Panc1 (cell line): ENCODE measurements around the gene ZXDB. TPM values are rescaled to one million over a fixed set of nuclear protein-coding genes. Genes with fewer than 3 reads are reported as not detected.

Experiments used
- ATAC-seq: fragments of 200-7000 bp; cut with Tn5 transposase; 2 replicates; pipeline ENCODE4 v1.9.1; 2020; ENCODE audit warnings: mild to moderate bottlenecking, moderate library complexity
- BruUV-seq: library from RNA; stranded (reverse); fragments of 400-500 nt; replicated peaks from 2 replicates; lab custom pipeline; 2021; lab: Mats Ljungman, UMichigan
- CTCF ChIA-PET: fragments of 300-600 bp; sonication (Branson Sonifier 250); formaldehyde crosslinking; loops from one replicate; lab custom pipeline; 2022; ENCODE audit warnings: antibody characterized with exemption; lab: Charles Lee
- POLR2A ChIA-PET: fragments of 300-600 bp; sonication (Branson Sonifier 250); formaldehyde crosslinking; loops from one replicate; lab custom pipeline; 2022; ENCODE audit warnings: antibody characterized with exemption; lab: Charles Lee
- DNase-seq: peaks from one replicate; pipeline ENCODE4 v3.0.0-alpha.2; 2010; ENCODE audit warnings: low read depth, low spot score
- H3K27ac ChIP-seq: 2 replicates; pipeline ENCODE4 v1.5.1; 2011; ENCODE audit warnings: mild to moderate bottlenecking, low read length, inconsistent platforms
- H3K27me3 ChIP-seq: fragments of 200-500 bp; sonication (Bioruptor generic); 2 replicates; pipeline ENCODE4 v1.6.0; 2014; ENCODE audit warnings: low read length, inconsistent platforms; ENCODE audit not compliant: control insufficient read depth, insufficient read depth
- H3K36me3 ChIP-seq: fragments of 200-500 bp; sonication (Bioruptor generic); 2 replicates; pipeline ENCODE4 v1.5.1; 2014; ENCODE audit warnings: inconsistent platforms, mild to moderate bottlenecking, low read length, moderate library complexity; ENCODE audit not compliant: control insufficient read depth, insufficient read depth
- H3K4me1 ChIP-seq: 2 replicates; pipeline ENCODE4 v1.5.1; 2011; ENCODE audit warnings: inconsistent platforms, mild to moderate bottlenecking, low read length, moderate library complexity; ENCODE audit not compliant: control insufficient read depth, insufficient read depth
- H3K4me3 ChIP-seq, 2 experiments: 2 replicates each; pipeline ENCODE4 v1.5.1; 2011 to 2012; ENCODE audit warnings: low read depth in 2 of 2, low read length in 2 of 2, mild to moderate bottlenecking in 2 of 2, inconsistent platforms in 1 of 2, moderate library complexity in 1 of 2
- H3K9me3 ChIP-seq: fragments of 200-500 bp; sonication (Bioruptor generic); 2 replicates; pipeline ENCODE4 v1.5.1; 2014; ENCODE audit warnings: low read depth, mild to moderate bottlenecking, inconsistent platforms, low read length, moderate library complexity; ENCODE audit not compliant: control insufficient read depth, insufficient read depth
- POLR2AphosphoS5 ChIP-seq: IDR thresholded peaks from 2 replicates; pipeline ENCODE4 v1.6.1; 2012; ENCODE audit warnings: mild to moderate bottlenecking, low read depth, low read length, moderate library complexity
- REST ChIP-seq, 2 experiments: IDR thresholded peaks; 2 replicates each; pipeline ENCODE4 v1.6.1; 2011 to 2012; ENCODE audit warnings: low read depth in 2 of 2, control low read depth in 1 of 2, low read length in 1 of 2, mild to moderate bottlenecking in 1 of 2, moderate library complexity in 1 of 2; ENCODE audit not compliant: insufficient read depth in 1 of 2
- SIN3A ChIP-seq: IDR thresholded peaks from 2 replicates; pipeline ENCODE4 v1.6.1; 2012; ENCODE audit warnings: low read depth, mild to moderate bottlenecking, low read length, moderate library complexity, borderline replicate concordance; ENCODE audit not compliant: insufficient read depth
- TCF7L2 ChIP-seq: IDR thresholded peaks from 2 replicates; pipeline ENCODE4 v1.6.1; 2011; ENCODE audit warnings: mild to moderate bottlenecking, low read depth, low read length, inconsistent platforms
- in situ Hi-C: cut with HindIII; loops from 2 replicates; pipeline ENCODE4 v1.10.0; 2016; ENCODE audit warnings: low sequenced_read_pairs, low pct_unique_long_range_greater_than_20kb
- intact Hi-C: fragments of 100-400 bp; cut with micrococcal nuclease; formaldehyde crosslinking; loops from one replicate; pipeline ENCODE4 v1.10.0; 2022; ENCODE audit not compliant: unreplicated experiment
- total RNA-seq: library from RNA; stranded (reverse); gene quantifications from one replicate; pipeline ENCODE4 v1.2.1, GENCODE V29; 2021; ENCODE audit not compliant: unreplicated experiment
- TF ChIP-seq, protein P1 (sequence below): fragments of 450-650 bp; IDR thresholded peaks from 2 replicates; pipeline ENCODE4 v1.5.1; 2017; ENCODE audit warnings: mild to moderate bottlenecking

ZXDB gene
- total RNA-seq, 1 experiment from 2014 or later, result 8.3 TPM

DNA sequence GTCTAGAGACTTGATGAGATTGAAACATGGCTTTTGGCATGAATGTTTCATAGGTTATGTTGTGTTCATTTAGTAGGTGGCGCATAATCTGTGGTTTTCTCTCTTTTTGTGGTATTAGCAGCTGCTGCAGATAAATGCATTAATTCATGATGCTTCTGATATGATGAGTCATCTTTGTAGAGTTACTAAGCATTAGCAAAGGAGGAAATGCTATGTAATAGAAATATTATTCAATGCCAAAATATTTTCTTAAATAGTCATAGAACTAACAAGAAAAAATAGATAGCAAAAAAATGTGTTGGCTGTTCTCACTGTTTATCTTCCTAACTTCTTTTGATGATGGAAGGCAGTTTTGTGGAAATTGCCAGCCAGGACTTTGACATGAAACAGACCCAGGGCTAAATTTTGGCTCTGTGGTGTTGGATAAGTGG is 3.6 kb downstream of the ZXDB start:
- Histone ChIP-seq H3K9me3 (no peaks in the 10 kb centered on the region), H3K27ac (peak overlapping the region; percentile 39), H3K4me1 (peaks cover 24% of the 10 kb centered on the region), H3K4me3 (peak overlapping the region; percentile 25 to 33; a peak in 3 of 4 replicates), H3K36me3 (0 out of 2 replicates have a peak, but pooled peaks cover 2% of the 10 kb centered on the region), H3K27me3 (no peaks in the 10 kb centered on the region)
- TF ChIP-seq, protein P1, sequence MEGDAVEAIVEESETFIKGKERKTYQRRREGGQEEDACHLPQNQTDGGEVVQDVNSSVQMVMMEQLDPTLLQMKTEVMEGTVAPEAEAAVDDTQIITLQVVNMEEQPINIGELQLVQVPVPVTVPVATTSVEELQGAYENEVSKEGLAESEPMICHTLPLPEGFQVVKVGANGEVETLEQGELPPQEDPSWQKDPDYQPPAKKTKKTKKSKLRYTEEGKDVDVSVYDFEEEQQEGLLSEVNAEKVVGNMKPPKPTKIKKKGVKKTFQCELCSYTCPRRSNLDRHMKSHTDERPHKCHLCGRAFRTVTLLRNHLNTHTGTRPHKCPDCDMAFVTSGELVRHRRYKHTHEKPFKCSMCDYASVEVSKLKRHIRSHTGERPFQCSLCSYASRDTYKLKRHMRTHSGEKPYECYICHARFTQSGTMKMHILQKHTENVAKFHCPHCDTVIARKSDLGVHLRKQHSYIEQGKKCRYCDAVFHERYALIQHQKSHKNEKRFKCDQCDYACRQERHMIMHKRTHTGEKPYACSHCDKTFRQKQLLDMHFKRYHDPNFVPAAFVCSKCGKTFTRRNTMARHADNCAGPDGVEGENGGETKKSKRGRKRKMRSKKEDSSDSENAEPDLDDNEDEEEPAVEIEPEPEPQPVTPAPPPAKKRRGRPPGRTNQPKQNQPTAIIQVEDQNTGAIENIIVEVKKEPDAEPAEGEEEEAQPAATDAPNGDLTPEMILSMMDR, result no peak
- no peak for TF ChIP-seq SIN3A
- TF ChIP-seq REST (IDR thresholded peaks at IDR 0.05; ENCODE audit: insufficient read depth in 1 of 2, low read depth in 2 of 2, low read length in 1 of 2), result no peak
- no peak for TF ChIP-seq POLR2AphosphoS5
- TF ChIP-seq TCF7L2, result no peak
- ChIA-PET CTCF (no interaction called here), POLR2A (no interaction called here)
- ATAC-seq (no peak), DNase-seq (no peak)
- intact Hi-C loops, result no loop called here
- BruUV-seq, result no TSS peak
- in situ Hi-C loops, result no loop called here

- intact Hi-C loops (no loop called here), in situ Hi-C loops (no loop called here)
- 0 out of 2 replicates have a peak overlapping the region, but pooled peaks have one; percentile 9 for H3K27ac ChIP-seq
- BruUV-seq, result no TSS peak
- CTCF ChIA-PET, result no interaction called here
- H3K27me3 ChIP-seq, result no peaks in the 10 kb centered on the region
- peaks cover 24% of the 10 kb centered on the region for H3K4me1 ChIP-seq
- ATAC-seq, result no peak
- TF ChIP-seq POLR2AphosphoS5 (no peak), TCF7L2 (no peak), REST (IDR thresholded peaks at IDR 0.05; ENCODE audit: insufficient read depth in 1 of 2, low read depth in 2 of 2, low read length in 1 of 2) (no peak), SIN3A (no peak)
- TF ChIP-seq, protein P1, result no peak
- peak overlapping the region; percentile 25 to 33 for H3K4me3 ChIP-seq
- no peak for DNase-seq
- POLR2A ChIA-PET, result no interaction called here
- 0 out of 2 replicates have a peak, but pooled peaks cover 2% of the 10 kb centered on the region for H3K36me3 ChIP-seq
- no peaks in the 10 kb centered on the region for H3K9me3 ChIP-seq
These were observed 4.3 kb downstream of the ZXDB start for GRCh38 chrX:57596109-57596508.
